HAP-1 (cell line): ENCODE data around the gene UNC93B1.
A peak's percentile ranks its signal among the peaks of the same experiment; 100 is the strongest.

Experiments used
- DNase-seq, 2 experiments: peaks; one replicate each; pipeline ENCODE4 v3.0.0-alpha.2; 2016 to 2020; ENCODE audit warnings: low spot score in 2 of 2
- H3K27me3 ChIP-seq: fragments of 250-450 bp; sonication (Bioruptor Pico); 2 replicates; pipeline ENCODE4 v1.5.1; 2020; ENCODE audit warnings: low read depth, mild to moderate bottlenecking, moderate library complexity
- H3K36me3 ChIP-seq: fragments of 250-450 bp; sonication (Bioruptor Pico); replicated peaks from 2 replicates; pipeline ENCODE4 v1.5.1; 2020; ENCODE audit warnings: mild to moderate bottlenecking
- H3K4me1 ChIP-seq: fragments of 250-450 bp; sonication (Bioruptor Pico); 2 replicates; pipeline ENCODE4 v1.5.1; 2020; ENCODE audit warnings: mild to moderate bottlenecking
- H3K4me3 ChIP-seq: fragments of 250-450 bp; sonication (Bioruptor Pico); 2 replicates; pipeline ENCODE4 v1.5.1; 2020; ENCODE audit warnings: mild to moderate bottlenecking, moderate library complexity
- H3K9me3 ChIP-seq: fragments of 250-450 bp; sonication (Bioruptor Pico); 2 replicates; pipeline ENCODE4 v1.5.1; 2020; ENCODE audit warnings: mild to moderate bottlenecking, moderate library complexity
- in situ Hi-C: fragments of 300-500 bp; cut with MboI; formaldehyde crosslinking; loops from 3 replicates; pipeline ENCODE4 v1.14.3; 2020; ENCODE audit warnings: low sequenced_read_pairs, inconsistent platforms, mixed read lengths

UNC93B1 gene

GRCh38 chr11:68003846-68004550 is at the start of gene UNC93B1:
UNC93B1 (minus strand) TSS chr11:68004097; CDS start chr11:68004043, 54 bp downstream.
- in situ Hi-C loops: no loop called here
- H3K36me3 ChIP-seq: no peaks in the 10 kb centered on the region
- H3K27me3 ChIP-seq: no peaks in the 10 kb centered on the region
- peaks cover 5% of the 10 kb centered on the region; the same call in 1 of the 2 replicates for H3K4me1 ChIP-seq
- H3K4me3 ChIP-seq: peak within 1 kb of the TSS; percentile 49
- H3K9me3 ChIP-seq: no peaks in the 10 kb centered on the region
- DNase-seq: peak; percentile 76 to 94

- in situ Hi-C loops: no loop called here
- no peaks in the 10 kb centered on the region for H3K9me3 ChIP-seq
- no peak for DNase-seq
- H3K4me3 ChIP-seq: no peak overlapping the region
- peaks cover 25% of the 10 kb centered on the region; the same call in 1 of the 2 replicates for H3K36me3 ChIP-seq
- H3K4me1 ChIP-seq: no peaks in the 10 kb centered on the region
- H3K27me3 ChIP-seq: no peaks in the 10 kb centered on the region
Measured at GRCh38 chr11:68053117-68053516, 49.2 kb upstream of the UNC93B1 start.

- H3K27me3 ChIP-seq: no peaks in the 10 kb centered on the region
- DNase-seq: no peak
- H3K9me3 ChIP-seq: no peaks in the 10 kb centered on the region
- H3K4me1 ChIP-seq: no peaks in the 10 kb centered on the region
- H3K4me3 ChIP-seq: no peak overlapping the region
- peaks cover 25% of the 10 kb centered on the region; the same call in 1 of the 2 replicates for H3K36me3 ChIP-seq
- in situ Hi-C loops: no loop called here
Measured at GRCh38 chr11:68052137-68052873, 48.4 kb upstream of the UNC93B1 start.

GRCh38 chr11:68051191-68052136 is 47.6 kb upstream of the UNC93B1 start:
- DNase-seq: no peak
- peaks cover 25% of the 10 kb centered on the region; the same call in 1 of the 2 replicates for H3K36me3 ChIP-seq
- no peaks in the 10 kb centered on the region for H3K27me3 ChIP-seq
- in situ Hi-C loops: no loop called here
- no peaks in the 10 kb centered on the region for H3K9me3 ChIP-seq
- H3K4me3 ChIP-seq: no peak overlapping the region
- H3K4me1 ChIP-seq: no peaks in the 10 kb centered on the region

- no peak overlapping the region for H3K4me3 ChIP-seq
- H3K9me3 ChIP-seq: no peaks in the 10 kb centered on the region
- H3K4me1 ChIP-seq: no peaks in the 10 kb centered on the region
- H3K27me3 ChIP-seq: no peaks in the 10 kb centered on the region
- no peak for DNase-seq
- in situ Hi-C loops: no loop called here
- H3K36me3 ChIP-seq: peaks cover 25% of the 10 kb centered on the region; the same call in 1 of the 2 replicates
Measured at GRCh38 chr11:68050371-68050841, 46.5 kb upstream of the UNC93B1 start.

GRCh38 chr11:68049509-68050370 is 45.8 kb upstream of the UNC93B1 start:
- Histone ChIP-seq H3K36me3 (peaks cover 28% of the 10 kb centered on the region; the same call in 1 of the 2 replicates), H3K4me1 (no peaks in the 10 kb centered on the region), H3K27me3 (no peaks in the 10 kb centered on the region), H3K4me3 (no peak overlapping the region), H3K9me3 (no peaks in the 10 kb centered on the region)
- in situ Hi-C loops: no loop called here
- DNase-seq: no peak

- DNase-seq: no peak
- no peaks in the 10 kb centered on the region for H3K27me3 ChIP-seq
- no peaks in the 10 kb centered on the region for H3K4me1 ChIP-seq
- H3K9me3 ChIP-seq: no peaks in the 10 kb centered on the region
- peaks cover 28% of the 10 kb centered on the region; the same call in 1 of the 2 replicates for H3K36me3 ChIP-seq
- in situ Hi-C loops: no loop called here
- no peak overlapping the region for H3K4me3 ChIP-seq
Measured at GRCh38 chr11:68048681-68049508, 45.0 kb upstream of the UNC93B1 start.

- Histone ChIP-seq H3K9me3 (no peaks in the 10 kb centered on the region), H3K4me3 (no peak overlapping the region), H3K4me1 (no peaks in the 10 kb centered on the region), H3K27me3 (no peaks in the 10 kb centered on the region), H3K36me3 (peaks cover 21% of the 10 kb centered on the region; the same call in 1 of the 2 replicates)
- in situ Hi-C loops: no loop called here
- no peak for DNase-seq
Measured at GRCh38 chr11:68047437-68048290, 43.8 kb upstream of the UNC93B1 start.

GRCh38 chr11:68044898-68045351 is 41.0 kb upstream of the UNC93B1 start:
- no peak for DNase-seq
- in situ Hi-C loops: no loop called here
- peaks cover 9% of the 10 kb centered on the region for H3K36me3 ChIP-seq

GRCh38 chr11:68044145-68044813 is 40.4 kb upstream of the UNC93B1 start:
- H3K9me3 ChIP-seq: no peaks in the 10 kb centered on the region
- H3K4me1 ChIP-seq: peaks cover 12% of the 10 kb centered on the region
- no peak overlapping the region for H3K4me3 ChIP-seq
- no peak for DNase-seq
- H3K36me3 ChIP-seq: peaks cover 8% of the 10 kb centered on the region
- H3K27me3 ChIP-seq: no peaks in the 10 kb centered on the region
- in situ Hi-C loops: no loop called here

More at GRCh38 chr11:68044898-68045351, 41.0 kb upstream of the UNC93B1 start:
- Histone ChIP-seq H3K9me3 (no peaks in the 10 kb centered on the region), H3K27me3 (no peaks in the 10 kb centered on the region), H3K4me1 (peaks cover 8% of the 10 kb centered on the region), H3K4me3 (no peak overlapping the region)
